GM23338 (cell line): ENCODE data around the gene REL. TPM values are rescaled to one million over a fixed set of nuclear protein-coding genes. Genes with fewer than 3 reads are reported as not detected.

ENCODE experiments used
- ATAC-seq: fragments of 200-7000 bp; cut with Tn5 transposase; 3 replicates; pipeline ENCODE4 v1.9.1; 2020
- DNase-seq: peaks from one replicate; pipeline ENCODE4 v3.0.0-alpha.2; 2015; ENCODE audit warnings: low spot score
- H2AFZ ChIP-seq: fragments of 200-600 bp; sonication (generic); 2 replicates; pipeline ENCODE4 v1.8.0; 2016; ENCODE audit warnings: antibody characterized with exemption, mild to moderate bottlenecking, moderate library complexity
- H3F3A ChIP-seq: fragments of 200-600 bp; sonication (generic); replicated peaks from 2 replicates; pipeline ENCODE4 v1.8.0; 2017; ENCODE audit warnings: antibody characterized with exemption, mixed run types, low read depth
- H3K27ac ChIP-seq: fragments of 200-600 bp; sonication (generic); 2 replicates; pipeline ENCODE4 v1.6.1; 2016; ENCODE audit warnings: low read depth
- H3K27me3 ChIP-seq: fragments of 200-600 bp; sonication (generic); 2 replicates; pipeline ENCODE4 v1.8.0; 2016; ENCODE audit warnings: mild to moderate bottlenecking, mixed run types, moderate library complexity; ENCODE audit not compliant: insufficient read depth
- H3K36me3 ChIP-seq: fragments of 200-600 bp; sonication (generic); 2 replicates; pipeline ENCODE4 v1.8.0; 2016; ENCODE audit warnings: mild to moderate bottlenecking; ENCODE audit not compliant: insufficient read depth
- H3K4me1 ChIP-seq: fragments of 200-600 bp; sonication (generic); 2 replicates; pipeline ENCODE4 v1.8.0; 2016; ENCODE audit warnings: mild to moderate bottlenecking, moderate library complexity; ENCODE audit not compliant: insufficient read depth
- H3K4me2 ChIP-seq: fragments of 200-600 bp; sonication (generic); 2 replicates; pipeline ENCODE4 v1.7.1; 2017; ENCODE audit warnings: mixed run types
- H3K4me3 ChIP-seq: fragments of 200-600 bp; sonication (generic); 2 replicates; pipeline ENCODE4 v1.6.1; 2016; ENCODE audit warnings: mixed run types
- H3K79me2 ChIP-seq: fragments of 200-600 bp; sonication (generic); replicated peaks from 2 replicates; pipeline ENCODE4 v1.8.0; 2017; ENCODE audit warnings: mild to moderate bottlenecking; ENCODE audit not compliant: insufficient read depth
- H3K9me2 ChIP-seq: fragments of 200-600 bp; sonication (generic); 2 replicates; pipeline ENCODE4 v1.8.0; 2017; ENCODE audit not compliant: insufficient read depth
- H4K20me1 ChIP-seq: fragments of 200-600 bp; sonication (generic); replicated peaks from 2 replicates; pipeline ENCODE4 v1.8.0; 2017; ENCODE audit warnings: mild to moderate bottlenecking; ENCODE audit not compliant: insufficient read depth
- H3K27ac Mint-ChIP-seq: 2 replicates; pipeline ENCODE4 v1.8.0; 2020; ENCODE audit warnings: inconsistent platforms, mild to moderate bottlenecking, moderate library complexity, mixed read lengths
- H3K27me3 Mint-ChIP-seq: 3 replicates; pipeline ENCODE4 v1.8.0; 2022; ENCODE audit warnings: low read depth, mild to moderate bottlenecking, moderate library complexity, mixed read lengths, inconsistent platforms; ENCODE audit not compliant: insufficient read depth, poor library complexity
- H3K36me3 Mint-ChIP-seq: 3 replicates; pipeline ENCODE4 v1.8.0; 2021; ENCODE audit warnings: low read depth, mild to moderate bottlenecking, inconsistent platforms, moderate library complexity, mixed read lengths
- H3K4me1 Mint-ChIP-seq: 3 replicates; pipeline ENCODE4 v1.8.0; 2020; ENCODE audit warnings: mild to moderate bottlenecking, inconsistent platforms, mixed read lengths
- H3K4me3 Mint-ChIP-seq: 3 replicates; pipeline ENCODE4 v1.8.0; 2021; ENCODE audit warnings: moderate library complexity, mild to moderate bottlenecking, inconsistent platforms, mixed read lengths
- H3K9me3 Mint-ChIP-seq: 3 replicates; pipeline ENCODE4 v1.8.0; 2020; ENCODE audit warnings: moderate library complexity, mild to moderate bottlenecking, inconsistent platforms, mixed read lengths
- CREB1 ChIP-seq: fragments of 250-450 bp; sonication (Bioruptor Pico); IDR thresholded peaks from 2 replicates; pipeline ENCODE4 v1.5.0; 2020; ENCODE audit warnings: low read depth, mild to moderate bottlenecking, moderate library complexity
- CTCF ChIP-seq, 2 experiments: fragments of 200-600 bp in 1 of 2; sonication (generic) in 1 of 2; conservative IDR thresholded peaks; 2 replicates each; pipeline versions ENCODE4 v1.5.1 to v1.6.1; 2016 to 2017; ENCODE audit warnings: antibody characterized with exemption in 2 of 2, low read depth in 2 of 2, mild to moderate bottlenecking in 2 of 2, moderate library complexity in 1 of 2
- EZH2 ChIP-seq: fragments of 200-600 bp; sonication (generic); IDR thresholded peaks from one replicate; pipeline ENCODE4 v1.8.0; 2017; ENCODE audit warnings: antibody characterized with exemption, mild to moderate bottlenecking, low read depth; ENCODE audit not compliant: unreplicated experiment
- EZH2phosphoT487 ChIP-seq: fragments of 200-600 bp; sonication (generic); IDR thresholded peaks from one replicate; pipeline ENCODE4 v1.8.1; 2018; ENCODE audit warnings: antibody characterized with exemption; ENCODE audit not compliant: unreplicated experiment
- JUNB ChIP-seq: IDR thresholded peaks from one replicate; pipeline ENCODE4 v1.6.1; 2016; ENCODE audit warnings: antibody characterized with exemption; ENCODE audit not compliant: unreplicated experiment
- NANOG ChIP-seq: IDR thresholded peaks from 2 replicates; pipeline ENCODE4 v1.6.1; 2016; ENCODE audit warnings: antibody characterized with exemption, borderline replicate concordance
- POLR2AphosphoS5 ChIP-seq: IDR thresholded peaks from 2 replicates; pipeline ENCODE4 v1.6.1; 2016; ENCODE audit warnings: antibody characterized with exemption, low read depth
- REST ChIP-seq: IDR thresholded peaks from one replicate; pipeline ENCODE4 v1.6.1; 2018; ENCODE audit warnings: antibody characterized with exemption; ENCODE audit not compliant: unreplicated experiment
- STAT1 ChIP-seq: IDR thresholded peaks from one replicate; pipeline ENCODE4 v1.6.1; 2016; ENCODE audit warnings: antibody characterized with exemption; ENCODE audit not compliant: unreplicated experiment
- ZNF114 ChIP-seq: fragments of 250-450 bp; sonication (Bioruptor Pico); IDR thresholded peaks from 2 replicates; pipeline ENCODE4 v1.5.0; 2020; ENCODE audit warnings: mild to moderate bottlenecking, moderate library complexity
- ZNF331 ChIP-seq: fragments of 250-450 bp; sonication (Bioruptor Pico); IDR thresholded peaks from 2 replicates; pipeline ENCODE4 v1.5.0; 2020; ENCODE audit warnings: low read depth, mild to moderate bottlenecking, moderate library complexity
- ZNF462 ChIP-seq: fragments of 250-450 bp; sonication (Bioruptor Pico); IDR thresholded peaks from 2 replicates; pipeline ENCODE4 v1.5.0; 2020; ENCODE audit warnings: mild to moderate bottlenecking, moderate library complexity
- polyA plus RNA-seq: library from polyadenylated mRNA; unstranded; fragments of >200 nt; fragmentation: Nextera tagmentation; extraction: Ambion mirVana; gene quantifications from 2 replicates; pipeline ENCODE4 v1.2.1, GENCODE V29; 2016
- total RNA-seq: library from RNA; depleted of rRNA; stranded (reverse); fragments of >200 nt; shearing (Covaris generic); gene quantifications from 2 replicates; pipeline ENCODE4 v1.2.3, GENCODE V29; 2014
- TF ChIP-seq, protein P1 (sequence below): IDR thresholded peaks from 2 replicates; pipeline ENCODE4 v1.6.1; 2016; ENCODE audit warnings: antibody characterized with exemption

REL gene
- total and polyA plus RNA-seq, 2 experiments from 2014 or later: 4.1 to 8.0 TPM

GRCh38 chr2:60899230-60899891 is 18.0 kb downstream of the REL start:
- no peaks in the 10 kb centered on the region for H3K36me3 Mint-ChIP-seq
- H3K4me2 ChIP-seq: no peak overlapping the region
- no peak overlapping the region for H3K27ac ChIP-seq
- no peaks in the 10 kb centered on the region for H4K20me1 ChIP-seq
- H3K4me1 ChIP-seq: no peaks in the 10 kb centered on the region
- H3K4me3 ChIP-seq: no peak overlapping the region
- H2AFZ ChIP-seq: no peak overlapping the region
- ATAC-seq: no peak
- H3K4me1 Mint-ChIP-seq: no peaks in the 10 kb centered on the region
- H3K9me2 ChIP-seq: no peaks in the 10 kb centered on the region
- TF ChIP-seq CTCF (conservative IDR thresholded peaks at IDR 0.05; ENCODE audit: low read depth in 2 of 2) (no peak), POLR2AphosphoS5 (no peak), STAT1 (no peak), ZNF462 (CRISPR knock-in tag) (no peak), EZH2phosphoT487 (no peak), ZNF331 (no peak), CREB1 (no peak), EZH2 (no peak), REST (no peak), NANOG (no peak), ZNF114 (CRISPR knock-in tag) (no peak), JUNB (no peak)
- TF ChIP-seq, protein P1, sequence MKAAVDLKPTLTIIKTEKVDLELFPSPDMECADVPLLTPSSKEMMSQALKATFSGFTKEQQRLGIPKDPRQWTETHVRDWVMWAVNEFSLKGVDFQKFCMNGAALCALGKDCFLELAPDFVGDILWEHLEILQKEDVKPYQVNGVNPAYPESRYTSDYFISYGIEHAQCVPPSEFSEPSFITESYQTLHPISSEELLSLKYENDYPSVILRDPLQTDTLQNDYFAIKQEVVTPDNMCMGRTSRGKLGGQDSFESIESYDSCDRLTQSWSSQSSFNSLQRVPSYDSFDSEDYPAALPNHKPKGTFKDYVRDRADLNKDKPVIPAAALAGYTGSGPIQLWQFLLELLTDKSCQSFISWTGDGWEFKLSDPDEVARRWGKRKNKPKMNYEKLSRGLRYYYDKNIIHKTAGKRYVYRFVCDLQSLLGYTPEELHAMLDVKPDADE: no peak
- H3K4me3 Mint-ChIP-seq: no peak overlapping the region
- DNase-seq: no peak
- no peaks in the 10 kb centered on the region for H3K79me2 ChIP-seq
- no peaks in the 10 kb centered on the region for H3K27me3 ChIP-seq
- H3K27me3 Mint-ChIP-seq: no peaks in the 10 kb centered on the region
- H3K27ac Mint-ChIP-seq: no peak overlapping the region
- no peaks in the 10 kb centered on the region for H3K9me3 Mint-ChIP-seq
- no peaks in the 10 kb centered on the region for H3K36me3 ChIP-seq
- H3F3A ChIP-seq: no peaks in the 10 kb centered on the region
